ENCODE measurements around the gene LPP. TPM values are rescaled to one million over a fixed set of nuclear protein-coding genes. Genes with fewer than 3 reads are reported as not detected.

LPP gene
- total RNA-seq, 6 experiments from 2014 or later = 41.5 to 90.5 (median 69.5) TPM

DNA sequence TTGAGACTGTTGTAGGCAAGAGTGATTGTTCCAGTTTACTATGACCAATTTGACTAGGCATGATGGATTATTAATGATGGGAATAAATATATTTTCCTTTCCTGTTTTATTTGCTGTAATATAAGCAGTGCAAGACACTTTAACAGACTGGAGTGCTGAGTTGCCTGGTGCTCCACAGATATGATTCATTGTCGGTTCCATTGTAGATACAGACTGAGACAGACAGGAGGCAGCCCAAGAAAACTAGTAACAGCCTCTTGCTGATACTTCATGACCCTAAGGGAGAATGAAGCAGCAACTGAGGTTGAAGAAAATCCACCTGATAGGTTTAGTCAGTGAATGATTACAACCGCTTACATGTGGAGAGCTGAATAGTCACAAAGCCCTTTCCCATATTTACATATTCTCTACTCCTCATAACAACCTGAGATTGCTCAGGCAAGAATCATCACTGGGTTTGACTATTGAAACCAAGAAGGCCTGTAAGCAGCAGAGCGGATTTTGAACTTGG is 782.7 kb downstream of the LPP start:
- no peak for TF ChIP-seq POLR2A (IDR thresholded peaks at IDR 0.05)
- TF ChIP-seq, protein P1, sequence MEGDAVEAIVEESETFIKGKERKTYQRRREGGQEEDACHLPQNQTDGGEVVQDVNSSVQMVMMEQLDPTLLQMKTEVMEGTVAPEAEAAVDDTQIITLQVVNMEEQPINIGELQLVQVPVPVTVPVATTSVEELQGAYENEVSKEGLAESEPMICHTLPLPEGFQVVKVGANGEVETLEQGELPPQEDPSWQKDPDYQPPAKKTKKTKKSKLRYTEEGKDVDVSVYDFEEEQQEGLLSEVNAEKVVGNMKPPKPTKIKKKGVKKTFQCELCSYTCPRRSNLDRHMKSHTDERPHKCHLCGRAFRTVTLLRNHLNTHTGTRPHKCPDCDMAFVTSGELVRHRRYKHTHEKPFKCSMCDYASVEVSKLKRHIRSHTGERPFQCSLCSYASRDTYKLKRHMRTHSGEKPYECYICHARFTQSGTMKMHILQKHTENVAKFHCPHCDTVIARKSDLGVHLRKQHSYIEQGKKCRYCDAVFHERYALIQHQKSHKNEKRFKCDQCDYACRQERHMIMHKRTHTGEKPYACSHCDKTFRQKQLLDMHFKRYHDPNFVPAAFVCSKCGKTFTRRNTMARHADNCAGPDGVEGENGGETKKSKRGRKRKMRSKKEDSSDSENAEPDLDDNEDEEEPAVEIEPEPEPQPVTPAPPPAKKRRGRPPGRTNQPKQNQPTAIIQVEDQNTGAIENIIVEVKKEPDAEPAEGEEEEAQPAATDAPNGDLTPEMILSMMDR (IDR thresholded peaks at IDR 0.05) = no peak
- 95% methylated on average over 3 of the region's 3 CpGs for WGBS (ENCODE audit: insufficient coverage, low coverage, low lambda C conversion rate, missing lambda C conversion rate)
- no peak for ATAC-seq

DNA sequence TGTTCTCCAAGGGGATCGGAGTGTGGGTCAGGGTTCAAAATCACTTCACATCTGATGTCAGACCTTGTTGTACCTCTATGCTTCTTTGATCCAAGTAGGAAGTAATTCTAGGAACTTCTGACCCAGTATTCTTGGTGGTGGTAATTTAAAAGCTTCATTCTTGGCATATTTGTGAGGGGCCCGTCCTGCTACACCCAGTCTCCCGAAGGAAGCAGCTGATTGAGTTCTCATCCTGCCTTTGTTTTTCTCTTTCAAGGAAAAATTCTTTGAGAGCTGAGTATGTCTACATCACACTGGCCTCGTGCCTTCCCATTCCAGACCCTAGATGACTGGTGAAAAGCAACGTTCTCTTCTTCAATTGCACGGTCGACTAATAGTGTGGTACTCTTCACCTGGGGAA is 783.4 kb downstream of the LPP start:
- WGBS (ENCODE audit: insufficient coverage, low coverage, low lambda C conversion rate, missing lambda C conversion rate) = 80% methylated on average over 7 of the region's 7 CpGs
- Histone ChIP-seq H3K36me3 (no peaks in the 10 kb centered on the region), H3K9me3 (no peaks in the 10 kb centered on the region), H3K4me1 (no peaks in the 10 kb centered on the region), H3K27me3 (no peaks in the 10 kb centered on the region), H3K27ac (no peak overlapping the region), H3K4me3 (no peak overlapping the region)
- peak in 3 of 4 donors; percentile 2 to 56 (median 15) for ATAC-seq
- intact Hi-C loops (cut with DNase I) = no loop called here
- no peak for TF ChIP-seq POLR2A (IDR thresholded peaks at IDR 0.05)
- TF ChIP-seq, protein P1 (IDR thresholded peaks at IDR 0.05) = no peak
- DNase-seq = no peak

More for the DNA sequence above, 782.7 kb downstream of the LPP start:
- H3K27ac ChIP-seq = no peak overlapping the region
- intact Hi-C loops (cut with DNase I) = no loop called here
- no peaks in the 10 kb centered on the region for H3K4me1 ChIP-seq
- no peak overlapping the region for H3K4me3 ChIP-seq
- no peaks in the 10 kb centered on the region for H3K36me3 ChIP-seq
- no peaks in the 10 kb centered on the region for H3K9me3 ChIP-seq
- no peak for DNase-seq
- H3K27me3 ChIP-seq = no peaks in the 10 kb centered on the region

DNA sequence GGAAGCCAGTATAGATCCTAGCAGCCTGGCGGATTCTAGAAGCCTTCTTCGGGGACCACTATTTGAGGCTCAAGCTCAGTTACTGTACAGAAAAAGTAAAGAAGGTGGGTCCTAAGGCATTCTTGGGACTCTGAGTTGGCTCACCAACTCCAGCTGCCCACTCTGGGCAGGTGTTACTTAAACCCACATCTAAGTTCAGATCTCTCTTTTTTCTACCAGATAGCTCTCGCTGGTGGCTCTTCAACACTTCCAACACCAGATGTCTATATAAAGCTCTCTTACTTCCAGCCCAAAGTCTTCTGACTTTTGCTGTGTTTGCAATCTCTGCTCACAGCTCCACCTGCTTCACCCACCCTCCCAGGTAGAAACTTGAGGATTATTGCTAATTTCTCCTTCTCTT is 785.0 kb downstream of the LPP start:
- WGBS (ENCODE audit: insufficient coverage, low coverage, low lambda C conversion rate, missing lambda C conversion rate) = 83% methylated on average over 1 of the region's 3 CpGs
- no peaks in the 10 kb centered on the region for H3K27me3 ChIP-seq
- DNase-seq (no peak), ATAC-seq (peak in 1 of 4 donors; percentile 9)
- H3K9me3 ChIP-seq = no peaks in the 10 kb centered on the region
- TF ChIP-seq POLR2A (IDR thresholded peaks at IDR 0.05) = peak; percentile 6
- TF ChIP-seq, protein P1 (IDR thresholded peaks at IDR 0.05) = no peak
- H3K4me1 ChIP-seq = peaks cover 0 to 7% (median under 1%) of the 10 kb centered on the region in 4 donors
- no peak overlapping the region for H3K27ac ChIP-seq
- intact Hi-C loops (cut with DNase I) = no loop called here
- no peaks in the 10 kb centered on the region for H3K36me3 ChIP-seq
- H3K4me3 ChIP-seq = no peak overlapping the region

DNA sequence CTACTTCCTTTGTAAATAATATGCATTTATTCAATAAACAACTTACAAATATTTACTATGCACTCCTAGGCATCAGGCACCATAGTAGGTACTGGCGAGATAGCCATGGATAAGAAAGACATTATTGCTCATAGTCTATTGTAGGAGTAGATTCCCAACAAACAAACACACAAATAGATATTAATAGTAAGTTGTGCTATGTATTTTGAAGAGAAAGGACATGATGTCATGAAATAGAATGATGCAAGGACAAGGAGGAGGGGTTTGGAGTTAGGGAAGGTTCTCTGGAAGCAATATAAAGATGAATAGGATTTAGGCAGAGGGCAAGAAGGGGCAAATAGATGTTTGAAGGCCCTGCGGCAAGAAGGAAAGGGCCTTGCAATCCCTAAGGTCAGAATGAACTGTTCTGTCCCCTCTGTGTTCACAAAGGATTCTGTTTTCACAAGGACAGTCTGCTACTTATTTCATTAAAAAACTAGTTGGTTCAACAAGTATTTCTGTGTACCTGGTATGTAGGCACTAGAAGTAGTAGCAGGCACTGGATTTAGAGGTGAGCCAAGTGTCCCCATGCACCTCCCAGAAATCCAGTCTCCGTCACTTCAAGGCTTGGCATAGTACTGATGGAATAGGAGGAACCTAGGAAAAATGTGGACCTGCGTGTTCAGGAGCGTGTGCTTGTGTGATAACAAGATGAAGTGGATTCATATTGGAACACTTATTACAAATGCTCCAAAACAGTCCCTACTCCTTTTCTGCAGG is 786.0 kb downstream of the LPP start:
- Histone ChIP-seq H3K27ac (peak overlapping the region in 1 of 3 donors; percentile 7), H3K9me3 (no peaks in the 10 kb centered on the region), H3K4me3 (no peak overlapping the region), H3K27me3 (no peaks in the 10 kb centered on the region), H3K4me1 (peaks cover 0 to 14% (median 4%) of the 10 kb centered on the region in 4 donors), H3K36me3 (no peaks in the 10 kb centered on the region)
- 91% methylated on average over 5 of the region's 5 CpGs for WGBS (ENCODE audit: insufficient coverage, low coverage, low lambda C conversion rate, missing lambda C conversion rate)
- no peak for ATAC-seq
- no peak for DNase-seq
- TF ChIP-seq POLR2A (IDR thresholded peaks at IDR 0.05) = no peak
- TF ChIP-seq, protein P1 (IDR thresholded peaks at IDR 0.05) = no peak
- intact Hi-C loops (cut with DNase I) = loop anchor here in 1 of 2 donors (10.0 kb wide), 1 partner anchor 1195 kb away; the partner anchor contains the start of gene BCL6

MicroRNAs within 50 kb of the gene (microRNA counts, 767-probe panel; counts per million panel counts)
- microRNA hsa-miR-28-3p (4,426 counts per million, percentile 9 among the panel's probes with 10 or more counts), microRNA hsa-miR-28-5p (7,192 counts per million, percentile 22 among the panel's probes with 10 or more counts)

Small RNA genes within 50 kb of the gene (microRNA-seq; reads per million reads assigned to microRNA genes)
- gene MIR28 = 15,918 to 17,551 reads per million in 2 donors

Small RNA genes within 50 kb of the gene (small RNA-seq; reads per million reads assigned to genes)
- 5,587 to 10,061 reads per million in 2 experiments for gene MIR28

Measured in right lobe of liver (tissue), 6 donors.